Endothelial cell of umbilical vein (primary cell): ENCODE data around the gene ADAM33. TPM values are rescaled to one million over a fixed set of nuclear protein-coding genes. Genes with fewer than 3 reads are reported as not detected.

Experiments used
- BruUV-seq: library from RNA; stranded (reverse); fragments of 400-500 nt; replicated peaks from 2 replicates; lab custom pipeline; 2021; lab: Mats Ljungman, UMichigan
- CTCF ChIA-PET: fragments of 300-600, 350-600 bp; sonication (Branson Sonifier 250); formaldehyde crosslinking; loops from one replicate; lab custom pipeline; 2021; ENCODE audit warnings: antibody characterized with exemption, inconsistent platforms; lab: Charles Lee
- POLR2A ChIA-PET: fragments of 300-600, 350-600 bp; sonication (Branson Sonifier 250); formaldehyde crosslinking; loops from one replicate; lab custom pipeline; 2021; ENCODE audit warnings: antibody characterized with exemption, inconsistent platforms; lab: Charles Lee
- DNase-seq: peaks from one replicate; pipeline ENCODE4 v3.0.0-alpha.2; 2011; ENCODE audit warnings: low read depth, low spot score
- FAIRE-seq: peaks from 2 replicates; lab custom pipeline; 2011; peaks lifted over from hg19 to GRCh38; lab: Jason Lieb, UNC
- H2AFZ ChIP-seq: 2 replicates; pipeline ENCODE4 v1.6.0; 2012; ENCODE audit warnings: low read depth, low read length, control low read depth, inconsistent platforms
- H3K27ac ChIP-seq: 2 replicates; pipeline ENCODE4 v1.5.1; 2011; ENCODE audit warnings: low read depth, mild to moderate bottlenecking, control low read depth, low read length, moderate library complexity; ENCODE audit not compliant: insufficient read depth
- H3K27me3 ChIP-seq, 2 experiments: 2 replicates each; pipeline versions ENCODE4 v1.6.0 to v1.6.1; 2011; ENCODE audit warnings: low read length in 2 of 2, mixed read lengths in 1 of 2; ENCODE audit not compliant: control insufficient read depth in 2 of 2, insufficient read depth in 2 of 2
- H3K36me3 ChIP-seq, 2 experiments: 2 replicates in 1 of 2; 3 replicates in 1 of 2; pipeline ENCODE4 v1.5.1; 2011; ENCODE audit warnings: low read length in 2 of 2, mild to moderate bottlenecking in 1 of 2, moderate library complexity in 1 of 2; ENCODE audit not compliant: control insufficient read depth in 2 of 2, insufficient read depth in 2 of 2; ENCODE audit errors: extremely low read depth in 1 of 2
- H3K4me1 ChIP-seq: 3 replicates; pipeline ENCODE4 v1.5.1; 2011; ENCODE audit warnings: mild to moderate bottlenecking, low read length; ENCODE audit not compliant: control insufficient read depth, insufficient read depth; ENCODE audit errors: extremely low read depth
- H3K4me2 ChIP-seq: 2 replicates; pipeline ENCODE4 v1.6.1; 2011; ENCODE audit warnings: low read length, control low read depth, mixed read lengths; ENCODE audit not compliant: insufficient read depth
- H3K4me3 ChIP-seq, 3 experiments: fragments of 200-600 bp in 1 of 3; sonication (generic), shearing (Covaris generic) in 1 of 3; replicated peaks in 1 of 3; 2 replicates each; pipeline ENCODE4 v1.5.1; 2011 to 2016; ENCODE audit warnings: control low read depth in 3 of 3, low read length in 3 of 3, mild to moderate bottlenecking in 2 of 3, inconsistent platforms in 1 of 3, low read depth in 1 of 3, moderate library complexity in 1 of 3; ENCODE audit not compliant: insufficient read depth in 1 of 3
- H3K79me2 ChIP-seq: 2 replicates; pipeline ENCODE4 v1.6.0; 2012; ENCODE audit warnings: low read length, inconsistent platforms; ENCODE audit not compliant: control insufficient read depth, insufficient read depth
- H3K9ac ChIP-seq: replicated peaks from 2 replicates; pipeline ENCODE3; 2011; ENCODE audit warnings: low read length, control low read depth; ENCODE audit not compliant: insufficient read depth; ENCODE audit errors: extremely low read depth
- H3K9me1 ChIP-seq: replicated peaks from 3 replicates; pipeline ENCODE4 v1.6.0; 2011; ENCODE audit warnings: mild to moderate bottlenecking, low read length; ENCODE audit not compliant: control insufficient read depth, insufficient read depth; ENCODE audit errors: extremely low read depth
- H3K9me3 ChIP-seq: replicated peaks from 2 replicates; pipeline ENCODE4 v1.5.1; 2012; ENCODE audit warnings: low read length, inconsistent platforms; ENCODE audit not compliant: control insufficient read depth, insufficient read depth
- H4K20me1 ChIP-seq: replicated peaks from 2 replicates; pipeline ENCODE3; 2011; ENCODE audit warnings: mild to moderate bottlenecking, low read length; ENCODE audit not compliant: control insufficient read depth, insufficient read depth; ENCODE audit errors: extremely low read depth
- EZH2 ChIP-seq: IDR thresholded peaks from 2 replicates; pipeline ENCODE4 v1.6.1; 2012; ENCODE audit warnings: borderline replicate concordance, low read depth, mild to moderate bottlenecking, moderate library complexity, low read length, inconsistent platforms; ENCODE audit not compliant: severe bottlenecking
- FOS ChIP-seq: IDR thresholded peaks from 2 replicates; pipeline ENCODE4 v1.6.1; 2011; ENCODE audit warnings: mild to moderate bottlenecking, low read length, moderate library complexity, borderline replicate concordance; ENCODE audit not compliant: insufficient read depth
- GATA2 ChIP-seq: IDR thresholded peaks from 2 replicates; pipeline ENCODE4 v1.7.0; 2011; ENCODE audit warnings: low read depth, mild to moderate bottlenecking, moderate library complexity, mixed read lengths, low read length; ENCODE audit not compliant: insufficient read length, insufficient read depth
- JUN ChIP-seq: IDR thresholded peaks from 2 replicates; pipeline ENCODE4 v1.6.1; 2011; ENCODE audit warnings: borderline replicate concordance, low read depth; ENCODE audit not compliant: insufficient read length, insufficient read depth
- MYC ChIP-seq: IDR thresholded peaks from one replicate; pipeline ENCODE4 v1.6.1; 2011; ENCODE audit warnings: mild to moderate bottlenecking, low read depth, low read length
- POLR2A ChIP-seq: IDR thresholded peaks from 2 replicates; pipeline ENCODE4 v1.6.1; 2012; ENCODE audit warnings: low read depth, mild to moderate bottlenecking, control low read depth, low read length
- POLR2AphosphoS5 ChIP-seq: IDR thresholded peaks from 2 replicates; pipeline ENCODE4 v1.6.1; 2012; ENCODE audit warnings: low read depth, mild to moderate bottlenecking, control low read depth, low read length, moderate library complexity; ENCODE audit not compliant: insufficient read depth
- dilution Hi-C: fragments of 300-500 bp; cut with MboI; formaldehyde crosslinking; loops from one replicate; pipeline ENCODE4 v1.15.0; 2019; ENCODE audit warnings: low sequenced_read_pairs; ENCODE audit not compliant: extremely low pct_ligation_motif_present
- intact Hi-C: fragments of 100-400 bp; cut with micrococcal nuclease; formaldehyde crosslinking; loops from one replicate; pipeline ENCODE4 v1.10.0; 2022
- polyA plus RNA-seq, 4 experiments: library from polyadenylated mRNA; depleted of rRNA in 3 of 4; stranded (reverse) in 3 of 4; unstranded in 1 of 4; fragments of >200 nt; gene quantifications; 2 replicates each; pipeline versions ENCODE4 v1.2.1 to v1.2.3, GENCODE V29; 2011 to 2012; ENCODE audit warnings: missing spikeins in 1 of 4
- total RNA-seq: library from RNA; stranded (reverse); gene quantifications from 2 replicates; pipeline ENCODE4 v1.2.3, GENCODE V29; 2021
- TF ChIP-seq, protein P1 (sequence below), 2 donors: IDR thresholded peaks; 1 replicate in 1 of 2; 2 replicates in 1 of 2; pipeline ENCODE4 v1.5.1; 2011; ENCODE audit warnings: low read length in 2 of 2, mild to moderate bottlenecking in 2 of 2, moderate library complexity in 2 of 2, control low read depth in 1 of 2, inconsistent platforms in 1 of 2, low read depth in 1 of 2; ENCODE audit not compliant: insufficient read depth in 1 of 2; ENCODE audit errors: extremely low read depth in 1 of 2

The ADAM33 gene
- total and polyA plus RNA-seq, 2 donors (not counting 3 experiments of a cell fraction or from before 2014, with no cell fraction given), result 0.06 to 0.18 TPM

GRCh38 chr20:3696200-3696599, 14.4 kb upstream of the ADAM33 start:
- no peak overlapping the region for H3K9ac ChIP-seq
- TF ChIP-seq, protein P1, sequence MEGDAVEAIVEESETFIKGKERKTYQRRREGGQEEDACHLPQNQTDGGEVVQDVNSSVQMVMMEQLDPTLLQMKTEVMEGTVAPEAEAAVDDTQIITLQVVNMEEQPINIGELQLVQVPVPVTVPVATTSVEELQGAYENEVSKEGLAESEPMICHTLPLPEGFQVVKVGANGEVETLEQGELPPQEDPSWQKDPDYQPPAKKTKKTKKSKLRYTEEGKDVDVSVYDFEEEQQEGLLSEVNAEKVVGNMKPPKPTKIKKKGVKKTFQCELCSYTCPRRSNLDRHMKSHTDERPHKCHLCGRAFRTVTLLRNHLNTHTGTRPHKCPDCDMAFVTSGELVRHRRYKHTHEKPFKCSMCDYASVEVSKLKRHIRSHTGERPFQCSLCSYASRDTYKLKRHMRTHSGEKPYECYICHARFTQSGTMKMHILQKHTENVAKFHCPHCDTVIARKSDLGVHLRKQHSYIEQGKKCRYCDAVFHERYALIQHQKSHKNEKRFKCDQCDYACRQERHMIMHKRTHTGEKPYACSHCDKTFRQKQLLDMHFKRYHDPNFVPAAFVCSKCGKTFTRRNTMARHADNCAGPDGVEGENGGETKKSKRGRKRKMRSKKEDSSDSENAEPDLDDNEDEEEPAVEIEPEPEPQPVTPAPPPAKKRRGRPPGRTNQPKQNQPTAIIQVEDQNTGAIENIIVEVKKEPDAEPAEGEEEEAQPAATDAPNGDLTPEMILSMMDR (IDR thresholded peaks at IDR 0.05; ENCODE audit: extremely low read depth in 1 of 2, insufficient read depth in 1 of 2, low read depth in 1 of 2, low read length in 2 of 2), result peak in 1 of 2 donors; percentile 34
- TF ChIP-seq JUN, result no peak
- BruUV-seq, result no TSS peak
- H2AFZ ChIP-seq, result no peak overlapping the region
- FAIRE-seq, result no peak
- no peak overlapping the region for H3K27ac ChIP-seq
- H3K9me1 ChIP-seq, result no peaks in the 10 kb centered on the region
- intact Hi-C loops (no loop called here), dilution Hi-C loops (no loop called here)
- H3K4me3 ChIP-seq, result no peak overlapping the region
- H3K79me2 ChIP-seq, result no peaks in the 10 kb centered on the region
- ChIA-PET POLR2A (no interaction called here), CTCF (interaction anchor here (0.7 to 12.6 kb wide), 9 partner anchors 9 to 133 kb away, joined by 3 to 112 read pairs (median 6); partner anchors contain the start of genes ADAM33 and ADISSP)
- no peak for DNase-seq
- H4K20me1 ChIP-seq, result no peaks in the 10 kb centered on the region
- no peaks in the 10 kb centered on the region for H3K36me3 ChIP-seq
- H3K4me2 ChIP-seq, result no peak overlapping the region
- H3K9me3 ChIP-seq, result no peaks in the 10 kb centered on the region
- no peaks in the 10 kb centered on the region for H3K27me3 ChIP-seq
- H3K4me1 ChIP-seq, result no peaks in the 10 kb centered on the region

DNA sequence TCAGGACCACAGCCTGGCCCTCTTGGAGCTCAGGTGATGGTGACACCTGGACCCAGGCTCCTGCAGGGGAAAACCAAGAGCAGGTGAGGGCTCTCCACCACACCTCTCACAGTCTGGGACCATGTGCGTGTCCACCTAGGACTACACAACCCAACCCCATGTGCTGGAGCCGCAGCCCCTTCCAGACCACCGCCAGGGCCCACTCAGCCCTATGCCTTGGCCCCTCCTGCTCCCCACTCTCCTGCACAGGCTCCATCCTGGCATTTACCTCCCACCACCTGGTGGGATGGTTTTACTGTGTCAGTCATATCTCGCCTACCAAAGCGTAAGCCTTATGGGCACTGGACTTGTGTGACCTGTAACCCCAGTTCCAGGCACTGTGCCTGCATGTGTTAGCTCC, 13.1 kb upstream of the ADAM33 start:
- H3K9me3 ChIP-seq, result no peaks in the 10 kb centered on the region
- dilution Hi-C loops, result no loop called here
- no peak overlapping the region for H3K27ac ChIP-seq
- no TSS peak for BruUV-seq
- no peak overlapping the region for H3K4me3 ChIP-seq
- ChIA-PET CTCF (interaction anchor here (0.8 to 12.6 kb wide), 5 partner anchors 8 to 22 kb away, joined by 3 to 112 read pairs (median 23); no protein-coding TSS in a partner anchor), POLR2A (no interaction called here)
- H3K27me3 ChIP-seq, result no peaks in the 10 kb centered on the region
- intact Hi-C loops, result no loop called here
- FAIRE-seq, result no peak
- DNase-seq, result no peak
- no peak overlapping the region for H3K9ac ChIP-seq
- no peaks in the 10 kb centered on the region for H3K79me2 ChIP-seq
- no peak overlapping the region for H3K4me2 ChIP-seq
- no peaks in the 10 kb centered on the region for H3K9me1 ChIP-seq
- TF ChIP-seq JUN (no peak), POLR2AphosphoS5 (no peak), GATA2 (no peak), MYC (no peak), EZH2 (no peak), POLR2A (no peak), FOS (no peak)
- TF ChIP-seq, protein P1 (IDR thresholded peaks at IDR 0.05; ENCODE audit: extremely low read depth in 1 of 2, insufficient read depth in 1 of 2, low read depth in 1 of 2, low read length in 2 of 2), result no peak
- H3K4me1 ChIP-seq, result no peaks in the 10 kb centered on the region
- no peak overlapping the region for H2AFZ ChIP-seq
- no peaks in the 10 kb centered on the region for H4K20me1 ChIP-seq
- H3K36me3 ChIP-seq, result no peaks in the 10 kb centered on the region
